ENCODE measurements around the gene SAXO2.
"Not testable (repeated sequence)": the region's sequence is repeated elsewhere in the genome, so short reads cannot be mapped to it uniquely, and the experiment has no call there.

The SAXO2 gene

GRCh38 chr15:82333603-82334553 is 71.3 kb downstream of the SAXO2 start:
- DNase-seq (ENCODE audit: low read depth in 1 of 2, low spot score in 1 of 2) = not testable (repeated sequence)
